Measurements from ENCODE around the gene SORBS1.
"Not testable (repeated sequence)": the region's sequence is repeated elsewhere in the genome, so short reads cannot be mapped to it uniquely, and the experiment has no call there.

SORBS1 gene

GRCh38 chr10:95377950-95378349, 183.2 kb downstream of the SORBS1 start:
- DNase-seq = no peak

- no peak for DNase-seq
Measured at GRCh38 chr10:95375418-95375817, 185.8 kb downstream of the SORBS1 start.

DNA sequence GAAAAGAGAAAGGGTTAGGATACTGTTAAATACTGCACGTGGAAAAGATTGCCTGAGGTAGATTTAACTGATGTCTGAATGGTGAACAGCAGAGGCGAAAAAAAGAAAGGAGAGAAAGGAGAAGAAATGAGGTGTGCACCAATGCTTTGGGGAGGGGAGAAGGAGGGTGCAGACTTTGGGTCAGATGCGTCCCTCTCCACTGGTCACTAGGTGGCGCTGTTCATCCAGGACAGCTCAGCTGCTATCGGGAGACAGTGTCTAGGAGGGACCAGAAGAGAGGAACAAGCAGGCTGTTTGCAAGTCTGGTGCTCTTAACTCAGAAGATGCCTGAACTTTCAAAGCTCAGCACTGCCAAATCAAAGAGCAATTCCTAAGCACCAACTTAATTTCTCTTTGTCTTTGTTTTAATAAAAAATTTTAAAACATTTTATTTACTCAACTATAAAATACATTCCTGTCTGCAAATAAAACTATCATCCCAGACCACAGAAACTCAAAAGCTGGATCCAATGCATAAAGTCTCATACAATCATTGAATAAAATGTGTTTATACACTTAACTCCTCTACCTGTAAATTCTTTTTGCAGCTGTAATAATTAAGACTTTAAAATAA, 186.5 kb downstream of the SORBS1 start:
- peak; percentile 67 for DNase-seq

DNA sequence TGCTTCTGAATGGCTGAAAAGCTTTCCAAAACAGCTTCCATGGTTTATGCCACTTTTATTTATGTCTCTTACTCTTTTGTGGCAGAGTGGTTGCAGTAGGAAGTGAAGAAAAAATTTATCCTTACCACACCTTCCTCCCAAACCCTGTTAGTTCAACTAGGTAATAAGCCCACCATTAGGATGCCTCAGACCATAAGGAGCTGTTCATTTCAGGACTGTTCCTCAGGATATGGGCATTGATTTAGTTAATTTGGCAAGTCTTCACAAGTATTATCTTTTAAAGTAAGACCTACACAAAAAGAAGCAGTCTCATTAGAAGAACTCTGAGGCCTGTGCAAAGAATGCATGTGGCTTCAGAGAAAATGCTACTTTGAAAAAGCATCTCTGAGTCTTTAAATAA, 187.5 kb downstream of the SORBS1 start:
- no peak for DNase-seq

DNA sequence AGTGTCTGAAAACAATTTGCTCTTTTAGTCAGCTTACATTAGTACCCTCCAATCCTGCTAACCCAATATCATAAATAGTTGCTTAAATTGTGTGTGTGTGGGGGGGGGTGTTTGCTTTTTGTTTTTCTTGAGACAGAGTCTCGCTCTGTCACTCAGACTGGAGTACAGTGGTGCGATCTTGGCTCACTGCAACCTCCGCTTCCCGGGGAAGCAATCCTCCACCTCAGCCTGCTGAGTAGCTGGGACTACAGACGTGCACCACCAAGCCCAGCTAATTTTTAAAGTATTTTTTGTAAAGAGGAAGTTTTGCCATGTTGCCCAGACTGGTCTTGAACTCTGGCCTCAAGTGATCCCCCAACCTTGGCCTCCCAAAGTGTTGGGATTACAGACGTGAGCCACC, 196.8 kb downstream of the SORBS1 start:
- DNase-seq = no peak

GRCh38 chr10:95363303-95363912, 197.8 kb downstream of the SORBS1 start:
- no peak for DNase-seq

DNA sequence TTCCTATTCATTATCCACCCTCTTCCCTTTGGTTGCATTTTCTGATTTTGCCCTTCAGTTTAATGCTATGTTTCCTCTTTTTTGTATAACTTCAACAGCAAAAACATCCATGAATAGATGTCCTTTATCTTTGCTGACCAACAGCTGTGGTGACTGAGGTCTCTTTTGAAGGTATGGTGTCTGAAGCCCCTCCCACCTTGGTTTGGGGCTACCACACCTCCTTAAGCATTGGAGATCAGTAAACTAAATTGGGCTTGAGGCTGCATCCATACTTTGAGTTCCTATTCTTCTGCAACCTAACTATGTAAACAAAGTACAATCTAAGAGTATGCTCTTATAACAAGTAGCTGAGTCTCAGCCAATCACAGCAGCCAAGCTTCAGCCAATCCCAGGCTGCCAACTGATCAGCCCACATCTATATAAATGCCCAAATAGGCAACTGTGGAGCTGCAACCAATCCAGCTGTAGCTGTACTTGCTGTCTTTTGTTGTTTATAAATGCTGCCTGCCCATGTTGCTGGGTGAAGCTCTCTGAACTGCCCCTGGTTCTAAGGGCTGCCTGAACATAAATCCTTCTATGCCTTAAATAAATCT, 201.0 kb downstream of the SORBS1 start:
- DNase-seq = no peak

DNA sequence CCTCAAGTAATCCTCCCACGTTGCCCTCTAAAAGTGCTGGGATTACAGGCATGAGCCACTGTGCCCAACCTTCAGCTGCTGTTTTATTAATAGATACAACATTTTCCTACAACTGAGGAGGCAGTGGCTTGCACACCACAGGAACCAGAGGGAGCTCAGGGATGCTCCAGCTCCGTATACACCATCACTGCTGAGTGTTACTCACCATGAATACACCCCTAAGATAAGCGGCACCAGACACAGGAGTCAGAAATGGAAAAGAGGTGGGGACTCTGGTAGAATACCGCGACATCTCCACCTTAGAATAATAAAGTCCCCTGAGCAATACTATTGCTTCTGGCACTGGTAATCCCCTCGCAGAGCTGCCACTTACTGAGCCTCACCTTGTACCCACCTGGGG, 201.7 kb downstream of the SORBS1 start:
- no peak for DNase-seq

DNA sequence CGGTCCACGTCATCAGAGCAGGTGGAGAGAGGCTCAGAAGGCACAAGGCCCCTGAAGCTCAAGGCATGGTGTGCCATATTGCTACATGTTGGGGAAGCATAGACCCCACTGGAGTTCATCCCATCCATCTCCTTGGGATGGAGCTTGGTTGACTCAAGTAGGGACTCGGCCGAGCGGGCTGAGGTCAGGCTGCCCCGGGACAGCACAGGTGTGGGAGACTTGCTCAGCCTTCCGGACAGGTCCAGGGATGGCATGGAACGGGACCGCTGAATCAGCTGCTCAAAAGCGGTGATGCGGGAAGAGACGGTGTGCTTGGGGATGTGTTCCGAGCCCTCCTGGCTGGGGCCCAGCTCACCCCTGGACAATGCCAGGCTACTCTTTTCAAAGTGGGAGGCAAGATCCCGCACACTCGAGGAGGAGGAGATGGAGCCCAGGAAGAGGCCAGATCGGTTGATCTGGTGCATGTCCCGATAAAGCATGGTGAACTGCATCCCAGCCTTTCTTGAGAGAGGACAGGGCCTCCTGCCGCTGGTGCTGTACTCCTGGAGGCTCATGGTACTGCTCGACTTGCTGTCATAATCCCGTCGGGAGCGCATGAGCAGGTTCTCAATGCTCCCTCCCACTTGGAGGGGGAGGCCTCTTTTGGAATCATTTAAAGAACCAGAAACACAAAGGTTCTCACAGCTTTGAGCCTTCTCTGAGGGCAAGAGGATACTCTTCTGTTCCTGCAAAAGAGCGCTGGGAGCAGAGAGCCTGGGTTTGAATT, 204.8 kb downstream of the SORBS1 start:
- DNase-seq = no peak

DNA sequence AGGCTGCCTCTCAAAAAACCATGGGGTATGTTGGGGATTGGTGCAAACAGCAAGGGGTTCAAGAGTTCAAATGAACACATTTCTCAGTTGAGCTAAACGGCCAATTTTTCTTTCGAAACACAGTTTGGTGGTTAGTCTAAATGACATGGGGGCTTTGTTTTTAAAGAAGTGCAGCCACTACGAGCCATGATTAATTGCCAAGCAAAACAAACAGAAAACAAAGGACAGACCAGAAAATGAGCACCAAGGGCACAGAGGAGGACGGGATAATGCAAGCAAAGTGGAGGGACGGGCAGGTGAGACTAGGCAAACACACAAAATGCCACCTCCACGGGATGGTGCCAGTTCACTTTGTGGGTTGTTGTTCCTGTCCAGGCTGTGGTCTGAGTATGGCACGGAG, 205.9 kb downstream of the SORBS1 start:
- DNase-seq = no peak

DNA sequence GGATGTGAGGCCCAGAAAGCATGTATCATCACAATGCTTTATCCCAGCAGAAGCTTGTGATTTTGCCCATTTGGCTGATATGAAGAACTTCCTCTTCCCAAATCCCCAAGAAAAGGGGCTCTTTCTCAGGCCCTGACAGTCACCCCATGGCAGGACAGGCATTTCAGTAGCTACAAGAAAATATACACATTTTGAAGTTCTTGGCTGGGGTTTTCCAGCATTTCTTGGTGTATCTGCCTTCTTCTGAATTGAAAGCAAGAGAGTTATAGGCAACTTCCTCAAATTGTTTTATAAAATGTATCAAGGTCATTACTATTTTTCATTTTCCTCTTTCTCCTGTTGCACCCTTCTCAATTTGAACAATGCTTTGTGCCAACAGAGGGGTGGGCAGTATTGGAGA, 207.1 kb downstream of the SORBS1 start:
- no peak for DNase-seq

- DNase-seq = no peak
Measured at GRCh38 chr10:95353123-95353522, 208.0 kb downstream of the SORBS1 start.

GRCh38 chr10:95352684-95353083, 208.5 kb downstream of the SORBS1 start:
- DNase-seq = no peak

- no peak for DNase-seq
Measured at GRCh38 chr10:95350830-95351228, 210.3 kb downstream of the SORBS1 start.

DNA sequence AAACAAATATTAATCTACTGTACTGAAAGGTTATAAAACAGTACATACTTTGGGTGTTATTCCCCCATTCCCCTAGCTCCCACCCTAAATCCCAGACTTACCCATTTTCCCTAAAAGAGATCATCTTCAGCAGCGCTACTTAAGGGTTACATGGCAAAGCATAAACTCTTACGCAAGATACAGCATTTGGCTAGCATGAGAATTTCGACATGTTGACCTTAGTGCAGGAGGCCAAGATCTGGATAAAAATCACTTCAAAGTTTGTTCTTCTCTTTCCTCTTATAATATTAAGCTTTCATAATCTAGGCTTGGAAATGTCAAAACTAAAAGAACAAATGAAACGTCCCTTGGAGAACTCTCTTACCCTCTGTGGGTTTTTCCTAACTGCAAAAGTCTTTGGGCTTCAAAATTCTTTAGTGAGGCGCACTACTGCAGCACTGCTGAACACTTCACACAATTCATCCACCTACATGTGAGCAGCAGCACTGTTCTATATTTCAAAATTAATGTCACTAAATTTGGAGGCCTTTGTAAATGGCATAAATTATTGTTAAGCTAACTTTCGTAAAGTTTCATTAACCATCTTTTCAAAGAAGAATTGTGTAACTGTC, 210.8 kb downstream of the SORBS1 start:
- DNase-seq = no peak

DNA sequence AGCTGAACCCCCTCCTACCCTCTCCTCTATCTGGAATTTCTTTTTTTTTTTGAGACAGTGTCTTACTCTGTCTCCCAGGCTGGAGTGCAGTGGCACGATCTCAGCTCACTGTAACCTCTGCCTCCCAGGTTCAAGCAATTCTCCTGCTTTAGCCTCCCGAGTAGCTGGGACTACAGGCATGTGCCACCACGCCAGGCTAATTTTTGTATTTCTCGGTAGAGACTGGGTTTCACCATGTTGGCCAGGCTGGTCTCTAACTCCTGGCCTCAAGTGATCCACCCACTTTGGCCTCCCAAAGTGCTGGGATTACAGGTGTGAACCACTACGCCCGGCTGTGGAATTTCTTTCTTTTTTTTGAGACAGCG, 213.8 kb downstream of the SORBS1 start:
- not testable (repeated sequence) for DNase-seq

GRCh38 chr10:95346715-95347401, 214.3 kb downstream of the SORBS1 start:
- no peak for DNase-seq

DNA sequence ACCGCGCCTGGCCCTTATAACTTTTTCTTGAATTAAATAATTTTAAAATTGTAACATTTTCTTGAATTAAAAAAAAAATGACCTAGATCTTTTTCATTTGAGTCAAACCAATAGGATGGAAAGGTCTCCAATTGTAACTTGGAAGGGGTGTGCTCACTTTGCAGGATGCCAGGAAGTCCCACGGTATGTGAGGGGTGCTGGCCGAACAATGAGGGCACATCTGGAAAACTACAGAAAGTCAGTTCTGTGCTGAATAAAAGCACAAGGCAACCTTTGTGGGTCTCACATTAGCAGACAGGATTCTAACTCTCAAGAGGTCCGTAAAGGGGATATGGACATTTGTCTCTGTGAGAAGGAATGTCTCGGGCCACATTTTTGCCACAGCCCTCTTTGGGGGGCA, 217.6 kb downstream of the SORBS1 start:
- DNase-seq = no peak

DNA sequence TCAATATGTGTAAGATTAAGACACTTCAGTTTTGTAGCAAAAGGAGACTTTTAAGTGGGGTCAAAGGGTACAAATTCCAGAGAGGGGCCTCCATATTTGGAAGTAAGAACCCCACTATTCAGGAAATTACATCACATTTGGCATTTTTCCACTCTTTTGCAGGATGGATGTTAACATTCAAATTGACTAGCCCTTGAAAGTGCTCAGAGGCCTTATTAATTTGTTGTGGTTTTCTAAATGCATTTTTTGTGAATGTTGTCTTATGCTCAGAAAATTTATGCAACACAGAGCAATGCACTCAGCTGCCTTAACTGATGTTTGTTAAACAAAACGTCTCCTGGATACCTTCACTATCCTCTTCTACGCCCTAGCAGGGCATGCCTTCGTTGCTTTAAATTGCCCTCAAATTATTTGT, 219.4 kb downstream of the SORBS1 start:
- DNase-seq = no peak

- DNase-seq = no peak
Measured at GRCh38 chr10:95339863-95340262, 221.3 kb downstream of the SORBS1 start.

DNA sequence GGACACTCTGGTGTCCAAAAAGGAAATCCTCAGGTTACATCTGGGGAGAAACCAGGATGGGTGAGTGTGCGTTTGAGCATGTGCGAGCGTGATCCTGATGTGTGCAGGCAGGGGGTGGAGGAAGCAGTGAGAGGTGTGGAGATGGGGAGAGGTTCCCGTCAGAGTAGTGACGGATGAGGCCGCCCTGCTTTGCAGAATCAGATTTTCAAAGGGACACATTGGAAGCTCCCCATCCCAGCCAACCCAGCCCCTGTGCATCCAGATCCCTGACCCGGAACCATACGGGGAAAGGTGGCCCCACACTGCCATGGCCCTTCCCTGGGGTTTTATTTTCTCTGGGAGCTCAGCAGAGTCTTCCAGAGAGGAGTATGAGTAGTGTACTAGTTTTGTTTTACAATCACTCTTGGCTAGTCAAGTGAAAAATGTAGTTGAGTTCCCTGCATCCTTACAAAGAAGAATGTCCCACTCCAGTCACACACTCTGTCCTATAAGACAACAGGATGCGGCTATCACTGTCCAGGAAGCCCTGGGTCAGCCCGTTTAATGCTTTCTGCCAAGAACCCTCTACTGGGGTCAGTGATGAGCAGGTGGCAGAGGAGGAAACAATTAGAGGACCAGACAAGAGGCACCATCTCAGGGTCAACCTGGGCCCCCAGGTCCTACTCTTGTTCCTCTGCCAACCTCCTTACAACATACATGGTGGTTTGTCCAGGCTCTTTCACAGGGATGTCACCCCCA, 223.6 kb downstream of the SORBS1 start:
- DNase-seq = no peak

DNA sequence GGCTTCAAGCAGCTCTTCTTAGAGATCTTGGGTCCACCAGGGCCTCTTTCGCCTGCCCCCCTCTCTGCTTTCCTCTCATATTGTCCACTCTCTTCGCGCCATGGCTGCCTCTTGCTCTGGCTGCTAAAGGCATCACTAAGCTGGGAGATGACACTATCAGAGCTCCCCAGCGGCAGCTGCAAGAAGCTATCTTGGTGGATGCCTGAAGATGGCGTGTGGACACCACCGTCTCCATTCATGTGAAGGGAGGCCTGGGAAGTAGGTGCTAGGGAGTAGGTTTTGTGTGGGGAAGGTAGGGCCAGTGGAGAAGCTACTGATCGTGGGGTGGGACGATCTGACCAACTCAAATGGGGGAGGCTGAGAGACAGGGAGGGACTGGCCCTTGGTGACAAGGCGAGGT, 224.5 kb downstream of the SORBS1 start:
- no peak for DNase-seq

All from right hindlimb (tissue), 1 donor.